NK-92 (cell line): Measurements from ENCODE around the gene MKNK1.

ENCODE experiments used
- DNase-seq: peaks from one replicate; lab custom pipeline; 2025; ENCODE audit not compliant: unreplicated experiment; lab: John Stamatoyannopoulos, UW

MKNK1 gene

GRCh38 chr1:46599059-46599970 is 4.8 kb downstream of the MKNK1 start:
- DNase-seq = no peak

GRCh38 chr1:46596846-46597245 is 7.2 kb downstream of the MKNK1 start:
- no peak for DNase-seq

- no peak for DNase-seq
These were observed 8.0 kb downstream of the MKNK1 start for GRCh38 chr1:46596036-46596435.

GRCh38 chr1:46595127-46595526 is 8.9 kb downstream of the MKNK1 start:
- no peak for DNase-seq

GRCh38 chr1:46594063-46594462 is 10.0 kb downstream of the MKNK1 start:
- DNase-seq = no peak

- DNase-seq = no peak
These were observed 11.2 kb downstream of the MKNK1 start for GRCh38 chr1:46592823-46593222.

GRCh38 chr1:46589529-46589928 is 14.5 kb downstream of the MKNK1 start:
- no peak for DNase-seq

- DNase-seq = no peak
These were observed 17.0 kb downstream of the MKNK1 start for GRCh38 chr1:46587069-46587468.

GRCh38 chr1:46585312-46585938 is 18.6 kb downstream of the MKNK1 start:
- no peak for DNase-seq

- no peak for DNase-seq
These were observed 20.6 kb downstream of the MKNK1 start for GRCh38 chr1:46583494-46583893.

GRCh38 chr1:46582972-46583371 is 21.1 kb downstream of the MKNK1 start:
- no peak for DNase-seq

GRCh38 chr1:46581681-46582455 is 22.2 kb downstream of the MKNK1 start:
- no peak for DNase-seq

- DNase-seq = no peak
These were observed 23.7 kb downstream of the MKNK1 start for GRCh38 chr1:46580140-46580903.

GRCh38 chr1:46577671-46578070 is 26.4 kb downstream of the MKNK1 start:
- no peak for DNase-seq

GRCh38 chr1:46576596-46576995 is 27.5 kb downstream of the MKNK1 start:
- DNase-seq = no peak

- DNase-seq = no peak
These were observed 28.3 kb downstream of the MKNK1 start for GRCh38 chr1:46575778-46576177.

- no peak for DNase-seq
These were observed 28.8 kb downstream of the MKNK1 start for GRCh38 chr1:46575300-46575699.

- no peak for DNase-seq
These were observed 32.3 kb downstream of the MKNK1 start for GRCh38 chr1:46571691-46572225.

GRCh38 chr1:46569884-46570725 is 34.0 kb downstream of the MKNK1 start:
- DNase-seq = no peak

GRCh38 chr1:46569116-46569515 is 35.0 kb downstream of the MKNK1 start:
- no peak for DNase-seq
